Islet of Langerhans (tissue), 1 donor: ENCODE data around the gene PSMB5.

ENCODE experiments used
- FAIRE-seq: peaks from one replicate; lab custom pipeline; 2011; peaks lifted over from hg19 to GRCh38; lab: Jason Lieb, UNC

The PSMB5 gene

DNA sequence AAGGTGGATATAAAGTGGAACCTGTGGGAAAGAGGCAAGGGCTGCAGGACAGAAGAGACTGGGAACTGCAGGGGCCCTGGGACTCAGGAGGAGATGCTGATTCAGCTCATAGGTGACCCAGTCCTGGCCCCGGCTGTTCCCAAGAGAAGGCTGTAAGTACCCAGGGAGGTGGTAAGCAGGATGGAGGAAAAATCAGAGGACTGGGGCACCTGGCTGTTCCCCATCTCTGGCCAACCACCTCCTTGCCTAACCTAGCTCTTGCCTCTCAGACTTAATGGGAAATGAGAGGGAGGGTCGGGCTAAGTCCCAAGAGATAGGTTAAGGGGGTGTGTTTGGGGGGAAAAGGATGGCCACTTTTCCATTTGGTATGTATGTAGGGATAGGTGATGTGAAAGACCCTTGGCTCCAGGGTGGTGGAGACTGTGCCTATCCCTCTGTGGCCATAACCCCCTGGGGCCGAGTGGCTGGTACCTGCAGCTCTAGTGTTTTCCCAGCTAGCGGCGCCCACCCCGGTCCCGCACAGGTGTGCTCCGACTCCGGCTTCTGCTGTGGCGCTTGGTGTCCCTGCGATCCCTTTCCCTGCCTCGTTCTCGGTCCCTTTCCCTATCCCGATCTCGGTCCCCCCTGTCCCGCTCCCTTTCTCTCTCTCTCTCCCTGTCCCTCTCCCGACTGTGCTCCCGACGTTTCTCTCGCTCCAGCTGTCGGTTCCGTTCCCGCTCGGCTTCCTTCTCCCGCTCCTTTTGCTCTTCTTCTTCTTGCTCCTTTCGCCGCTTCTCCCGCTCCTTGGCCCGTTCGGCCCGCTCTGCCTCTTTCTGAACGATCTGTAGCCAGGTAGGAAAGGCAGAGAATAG, 24.2 kb upstream of the PSMB5 start:
- no peak for FAIRE-seq

DNA sequence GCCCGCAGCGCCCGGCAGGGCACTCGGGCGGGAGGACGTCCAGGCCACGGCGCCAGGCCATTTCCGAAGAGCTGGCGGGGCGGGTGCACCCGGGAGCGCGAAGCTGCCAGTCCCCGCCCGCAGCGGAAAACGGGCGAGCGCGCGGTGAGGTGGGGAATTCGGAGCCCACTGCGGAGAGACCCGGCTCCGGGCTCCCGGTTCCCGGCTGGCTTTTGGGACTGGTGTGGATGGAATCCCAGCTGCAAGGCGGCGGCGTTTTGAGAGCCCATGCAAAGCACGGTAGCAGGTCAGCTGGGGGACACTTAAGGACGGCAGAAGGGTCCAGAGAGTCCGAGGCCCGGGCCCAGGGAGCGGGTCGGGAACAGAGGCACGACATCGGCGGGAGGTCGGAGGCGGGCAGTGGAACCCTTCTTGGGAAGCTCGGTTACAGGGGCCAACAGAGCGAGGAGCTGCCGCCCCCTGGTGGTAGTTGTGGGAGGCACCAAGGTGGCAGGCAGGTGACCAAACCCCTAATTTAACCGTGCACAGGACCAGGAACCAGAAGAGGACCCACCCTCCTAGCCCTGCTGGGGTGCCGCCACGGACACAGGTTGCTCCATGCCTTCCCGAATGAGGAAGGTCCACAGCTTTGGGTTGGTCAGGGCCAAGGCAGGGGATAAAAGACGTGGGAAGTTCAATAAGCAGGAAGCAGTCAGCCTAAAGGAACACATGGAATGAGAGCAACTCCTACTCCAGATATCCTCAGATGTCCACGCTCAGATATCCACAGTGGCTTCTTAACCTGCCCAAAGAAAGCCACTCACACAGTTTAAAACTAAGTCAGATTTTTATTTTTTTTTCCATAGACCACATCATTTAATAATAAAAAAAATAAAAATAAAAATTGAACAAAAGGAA, 23.3 kb upstream of the PSMB5 start:
- no peak for FAIRE-seq

DNA sequence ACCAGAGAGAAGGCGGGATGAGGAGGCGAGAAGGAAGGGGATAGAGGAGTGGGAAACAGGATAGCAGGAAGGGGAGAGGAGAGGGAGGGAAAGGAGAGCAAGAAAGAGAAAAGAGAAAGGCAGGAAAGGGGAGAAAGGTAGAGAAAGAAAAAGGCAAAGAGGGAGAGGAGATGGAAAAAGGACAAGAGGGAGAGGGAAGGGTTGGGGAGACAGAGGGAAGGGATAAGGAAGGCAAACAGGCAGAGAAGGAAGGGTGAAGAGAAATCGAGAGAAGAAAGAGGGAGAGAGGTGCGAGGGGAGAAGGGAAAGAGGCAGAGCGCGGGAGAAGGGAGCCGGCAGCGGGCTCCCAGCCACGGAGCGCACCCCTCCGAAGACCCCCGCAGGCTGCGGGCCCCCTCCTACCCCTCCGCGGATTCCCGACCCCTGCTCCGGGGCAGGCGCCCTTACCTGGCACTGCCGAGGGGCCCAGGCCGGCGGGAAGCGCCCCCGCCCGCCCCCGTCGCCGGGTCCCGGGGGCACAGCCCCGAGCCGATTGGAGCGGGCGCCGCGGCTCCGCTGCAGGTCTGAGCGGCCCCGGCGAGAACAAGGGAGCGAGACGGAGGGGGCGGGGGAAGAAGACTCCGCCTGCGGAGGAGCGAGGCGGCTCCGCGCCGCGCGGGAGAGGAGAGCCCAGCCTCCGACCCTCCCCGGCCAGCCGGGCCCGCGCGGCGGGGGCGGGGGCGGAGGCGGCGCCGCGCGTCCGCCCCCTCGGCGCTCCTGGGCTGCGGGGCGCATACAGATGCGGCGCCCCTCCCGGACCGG, 22.5 kb upstream of the PSMB5 start, which contains the start of gene CDH24:
Gene CDH24 (minus strand): TSS at position 565 of the 801 bp plus-strand sequence. CDS start 1,787 bp downstream, outside the sequence.
- FAIRE-seq: no peak

DNA sequence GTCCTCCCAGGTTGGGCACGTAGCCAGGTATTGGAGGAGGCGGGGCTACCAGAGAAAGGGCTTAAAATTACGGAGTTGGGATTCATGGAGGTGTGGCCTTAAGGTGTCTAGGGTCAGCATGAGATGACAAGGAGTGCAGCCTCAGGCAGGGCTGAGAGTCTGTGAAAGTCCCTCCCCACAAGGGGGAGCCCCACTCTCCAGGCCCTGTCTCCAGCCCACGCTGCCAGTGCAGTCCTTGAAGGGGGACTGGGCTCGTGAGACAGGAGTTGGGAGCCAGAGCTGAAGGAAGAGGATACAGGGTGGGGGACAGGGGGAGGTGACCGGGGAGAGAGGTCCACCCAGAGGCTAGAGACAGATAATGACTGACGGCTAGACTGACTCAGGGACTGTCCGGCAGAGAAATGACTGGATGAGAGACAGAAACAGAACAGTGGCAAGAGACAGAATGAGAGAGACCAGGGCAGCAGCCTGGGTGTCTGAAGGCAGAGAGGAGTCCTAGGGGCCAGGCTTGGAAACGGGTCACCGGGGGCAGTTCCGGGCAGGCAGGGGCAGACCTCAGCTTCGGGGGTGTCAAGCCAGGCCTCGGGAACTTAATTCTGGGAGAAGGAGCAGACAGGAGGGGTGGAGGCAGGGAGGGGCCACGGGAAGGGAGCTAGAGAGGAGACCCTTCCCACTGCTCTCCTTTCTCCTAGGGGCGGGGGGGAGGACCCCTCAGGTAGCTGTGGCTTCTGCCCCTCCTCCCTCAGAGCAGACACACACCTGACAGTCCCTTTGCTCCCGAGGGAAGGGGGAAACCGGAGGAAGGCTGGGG, 21.6 kb upstream of the PSMB5 start:
- FAIRE-seq: no peak

DNA sequence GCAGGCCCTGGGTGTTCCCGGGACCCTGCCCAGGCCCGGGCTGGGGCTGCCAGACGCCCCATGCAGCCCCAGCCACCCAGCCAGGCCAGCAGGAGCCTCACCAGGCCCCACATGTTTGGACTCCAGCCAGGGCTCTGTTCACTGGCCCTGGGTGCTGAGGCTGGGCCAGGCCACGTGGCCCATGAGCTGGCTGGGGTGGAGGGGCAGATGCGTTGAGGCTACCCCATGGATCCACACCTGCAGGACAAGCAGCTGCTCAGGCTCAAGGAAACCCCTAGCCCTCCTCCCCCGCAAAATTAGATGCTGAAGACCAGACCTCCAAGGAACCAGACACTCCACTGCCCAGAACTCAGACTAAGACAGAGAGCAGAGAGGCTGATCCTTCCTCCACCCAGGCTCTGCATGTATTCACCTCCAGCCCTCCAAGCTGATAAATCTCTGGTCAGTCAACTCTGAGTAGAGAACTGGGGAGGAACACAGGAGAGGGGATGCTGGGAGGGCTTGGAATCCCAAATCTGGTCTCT, 21.0 kb upstream of the PSMB5 start:
- FAIRE-seq: no peak

DNA sequence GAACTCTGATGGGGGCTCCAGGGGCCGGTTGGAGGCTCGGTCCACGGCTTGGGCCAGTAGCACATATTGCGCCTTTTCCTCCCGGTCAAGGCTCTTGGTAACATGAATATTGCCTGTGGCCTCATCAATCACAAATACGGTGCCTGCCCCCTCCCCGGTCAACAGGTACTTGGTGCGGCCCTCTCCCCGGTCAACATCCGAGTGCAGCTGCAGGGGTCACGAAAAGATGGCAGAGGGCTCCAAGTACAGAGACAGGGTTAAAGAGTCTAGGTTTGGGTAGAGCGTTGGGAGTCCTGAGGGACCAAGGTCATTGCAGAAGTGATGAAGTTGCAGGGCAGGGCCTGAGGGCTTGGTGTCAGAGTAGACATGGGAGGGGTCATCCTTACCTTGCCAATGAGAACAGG, 20.4 kb upstream of the PSMB5 start:
- no peak for FAIRE-seq

DNA sequence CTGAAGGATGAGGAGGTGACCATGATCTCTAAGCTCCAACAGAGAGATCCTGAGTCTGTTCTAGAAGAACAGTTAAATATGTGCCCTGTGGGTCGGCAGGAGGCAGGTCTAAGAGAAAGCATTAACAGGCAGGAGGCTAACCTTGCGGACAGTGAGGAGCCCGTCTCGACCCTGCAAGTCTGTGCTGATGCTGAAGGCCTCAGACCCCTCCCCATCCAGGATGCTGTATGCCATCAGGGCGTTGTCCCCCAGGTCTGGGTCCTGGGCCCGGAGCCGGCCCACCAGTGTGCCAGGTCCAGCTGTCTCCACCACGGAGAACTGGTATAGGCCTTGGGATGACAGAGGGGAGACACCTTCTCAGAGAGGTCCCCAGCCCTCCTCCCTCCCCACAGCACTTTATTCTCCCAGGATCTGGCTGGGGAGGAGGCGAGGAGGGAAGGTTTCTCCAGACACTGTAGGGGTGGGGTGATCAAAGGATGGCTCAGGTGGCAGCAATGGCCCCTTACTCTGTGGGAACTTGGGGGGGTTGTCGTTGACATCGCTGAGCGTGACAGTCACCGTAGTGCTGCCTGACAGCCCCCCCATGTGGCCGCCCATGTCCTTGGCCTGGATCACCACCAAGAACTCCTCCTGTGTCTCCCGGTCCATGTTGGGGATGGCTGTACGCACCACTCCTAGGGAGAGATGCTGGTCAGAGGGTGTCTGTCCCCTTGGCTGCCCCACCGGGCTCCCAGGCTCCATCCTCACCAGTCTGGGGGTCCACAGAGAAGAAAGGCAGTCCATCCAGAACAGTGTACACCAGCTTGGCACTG, 19.5 kb upstream of the PSMB5 start:
- FAIRE-seq: no peak

DNA sequence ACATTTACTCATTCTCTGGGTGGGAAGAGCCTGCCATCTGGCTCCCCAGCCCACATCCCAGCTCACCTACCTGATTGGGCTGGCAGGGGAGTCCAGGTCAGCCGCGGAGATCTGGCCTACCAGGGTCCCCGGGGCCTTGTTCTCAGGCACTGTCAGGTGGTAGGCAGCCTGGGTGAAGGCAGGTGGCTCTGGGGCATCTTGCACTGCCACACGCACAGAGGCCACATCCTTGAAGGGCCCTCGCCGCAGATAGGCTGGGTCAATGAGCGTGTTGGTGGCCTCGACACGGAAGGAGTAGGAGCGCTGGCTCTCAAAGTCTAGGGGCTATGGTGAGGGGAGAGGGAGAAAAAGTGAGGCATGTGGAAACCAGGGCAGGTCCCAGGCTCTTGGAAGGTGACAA, 18.7 kb upstream of the PSMB5 start:
- no peak for FAIRE-seq

DNA sequence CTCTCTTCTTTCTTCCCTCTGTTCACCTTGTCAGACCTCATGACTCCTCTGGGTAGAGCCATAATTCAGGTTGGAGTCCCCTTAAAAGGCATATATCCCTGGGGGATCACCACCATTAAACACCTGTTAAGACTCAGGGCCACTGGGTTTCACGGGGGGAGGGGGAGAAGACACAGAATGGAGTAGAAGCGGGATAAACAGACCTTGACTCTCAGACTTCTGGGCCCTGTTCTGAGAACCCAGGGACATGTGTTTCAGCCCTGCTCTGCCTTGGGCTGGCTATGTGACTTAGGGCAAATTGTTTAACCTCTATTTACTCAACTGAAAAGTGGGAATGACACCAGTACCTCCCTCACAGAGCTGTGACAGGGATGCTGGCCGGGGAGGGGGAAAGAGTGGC, 18.0 kb upstream of the PSMB5 start:
- no peak for FAIRE-seq

DNA sequence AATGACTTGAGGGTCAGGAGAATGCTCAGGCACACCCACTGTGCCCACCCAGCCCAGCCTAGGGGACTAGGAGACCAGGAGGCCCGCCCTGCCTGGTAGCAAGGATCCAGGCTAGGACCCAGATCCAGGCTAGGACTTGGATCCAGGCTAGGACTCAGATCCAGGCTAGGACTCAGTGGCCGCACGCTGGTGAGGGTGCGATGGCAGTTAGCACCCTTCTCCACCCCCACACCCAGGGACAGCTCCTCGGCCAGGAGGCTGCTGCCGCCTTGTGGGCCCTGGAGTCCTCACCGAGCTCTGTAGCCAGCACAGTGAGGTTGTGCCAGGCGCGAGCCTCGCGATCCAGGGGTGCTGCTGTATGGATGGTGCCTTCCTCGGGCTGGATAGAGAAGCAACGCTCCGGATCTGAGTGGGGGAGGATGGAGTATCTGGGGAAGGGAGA, 17.5 kb upstream of the PSMB5 start:
- FAIRE-seq: no peak

DNA sequence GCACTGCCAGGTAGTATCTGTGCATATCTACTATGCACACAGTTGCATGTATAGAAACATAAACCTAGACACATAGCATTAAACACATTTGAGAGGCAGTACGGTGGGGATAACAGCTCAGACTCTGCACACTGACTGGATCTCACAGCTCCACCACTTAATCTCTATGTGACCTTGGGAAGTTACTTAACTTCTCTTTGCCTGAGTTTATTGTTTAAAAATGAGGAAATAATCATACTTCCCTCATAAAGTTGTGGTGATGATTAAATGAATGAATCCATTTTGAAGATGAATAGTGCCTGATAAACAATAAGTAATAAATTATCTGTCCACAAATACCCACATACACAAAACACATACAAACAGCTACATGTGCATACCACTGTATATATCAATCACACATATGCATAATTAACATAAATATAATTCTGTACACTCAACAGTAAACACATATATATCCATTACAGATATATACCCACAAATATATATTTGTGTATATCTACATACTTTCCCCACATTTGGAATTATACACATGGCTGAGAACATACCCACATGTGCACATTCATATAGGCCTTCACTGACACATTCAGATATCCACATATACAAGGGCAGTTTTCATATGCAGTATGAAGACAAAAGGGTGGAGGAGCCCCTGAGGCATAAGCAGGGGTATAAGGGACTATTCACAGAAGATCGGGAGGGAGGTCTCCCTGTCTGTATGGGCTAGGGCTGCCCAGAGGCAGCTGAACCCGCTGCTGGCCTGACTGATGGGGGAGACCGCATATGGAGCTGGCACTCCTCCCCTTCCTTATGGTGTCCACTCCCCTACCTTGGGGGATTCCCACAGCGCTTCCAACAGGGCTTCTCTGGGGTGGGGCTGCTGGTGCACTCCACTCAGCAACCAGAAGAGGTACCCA, 16.7 kb upstream of the PSMB5 start:
- FAIRE-seq: no peak

DNA sequence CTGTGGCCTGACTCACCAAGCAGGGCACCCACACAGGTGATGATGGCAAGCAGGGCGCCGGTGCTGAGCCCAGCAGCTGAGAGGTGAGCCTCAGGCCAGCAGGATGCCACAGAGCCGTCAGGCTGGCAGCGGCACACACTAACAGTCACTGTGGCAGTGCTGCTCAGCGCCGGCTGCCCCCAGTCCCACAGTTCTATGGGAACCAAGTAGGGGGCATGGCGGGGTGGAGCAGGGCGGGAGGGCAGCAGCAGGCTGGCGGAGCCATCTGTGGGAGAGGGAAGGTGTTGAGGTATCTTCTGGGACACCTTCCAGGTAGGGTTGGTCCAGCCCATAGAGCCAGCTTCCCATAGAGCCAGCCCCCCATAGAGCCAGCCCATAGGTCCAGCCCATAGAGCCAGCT, 14.3 kb upstream of the PSMB5 start:
- FAIRE-seq: no peak

DNA sequence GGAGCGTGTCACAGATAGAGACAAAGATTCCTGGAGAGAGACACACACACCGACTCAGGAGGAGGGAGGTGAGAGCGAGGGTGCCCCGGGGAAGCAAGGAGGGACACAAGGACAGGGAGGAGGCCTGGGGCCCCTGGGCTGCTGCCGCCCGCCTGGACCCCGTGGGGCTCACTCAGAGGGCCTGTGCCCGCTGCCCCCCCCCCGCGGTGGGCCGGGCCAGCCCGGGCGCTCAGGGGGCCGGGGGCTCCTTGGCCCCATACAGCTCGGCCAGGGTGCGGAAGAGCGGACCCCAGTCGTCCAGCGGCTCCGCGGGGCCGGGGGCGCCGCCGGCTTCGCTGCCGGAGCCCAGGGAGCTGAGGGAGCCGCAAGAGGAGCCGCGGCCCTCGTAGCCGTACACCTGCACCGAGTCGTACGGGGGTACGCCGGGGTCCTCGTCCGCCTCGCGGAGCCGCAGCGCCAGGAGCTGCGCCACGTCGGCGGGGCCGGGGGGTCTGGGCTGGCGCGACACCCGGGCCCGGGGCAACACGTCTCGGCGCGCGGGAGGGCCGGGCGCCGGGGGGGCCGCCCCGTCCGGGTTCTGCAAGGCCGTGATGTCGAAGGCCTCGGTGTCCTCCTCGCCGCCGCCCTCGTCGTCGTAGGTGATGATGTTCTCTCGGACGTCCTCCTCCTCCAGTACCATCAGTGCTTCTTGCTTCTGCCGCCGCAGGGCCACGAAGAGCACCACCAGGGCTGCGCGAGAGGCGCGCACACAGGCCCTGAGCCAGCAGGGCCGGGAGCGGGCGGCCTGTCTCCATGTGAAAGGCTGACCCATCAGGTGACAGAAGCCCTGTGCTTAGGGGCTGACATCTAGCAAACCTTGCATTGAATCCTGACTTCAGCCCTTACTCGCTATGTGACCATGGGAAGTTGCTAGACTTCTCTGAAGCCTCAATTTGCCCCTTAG, 13.3 kb upstream of the PSMB5 start:
- FAIRE-seq: no peak

DNA sequence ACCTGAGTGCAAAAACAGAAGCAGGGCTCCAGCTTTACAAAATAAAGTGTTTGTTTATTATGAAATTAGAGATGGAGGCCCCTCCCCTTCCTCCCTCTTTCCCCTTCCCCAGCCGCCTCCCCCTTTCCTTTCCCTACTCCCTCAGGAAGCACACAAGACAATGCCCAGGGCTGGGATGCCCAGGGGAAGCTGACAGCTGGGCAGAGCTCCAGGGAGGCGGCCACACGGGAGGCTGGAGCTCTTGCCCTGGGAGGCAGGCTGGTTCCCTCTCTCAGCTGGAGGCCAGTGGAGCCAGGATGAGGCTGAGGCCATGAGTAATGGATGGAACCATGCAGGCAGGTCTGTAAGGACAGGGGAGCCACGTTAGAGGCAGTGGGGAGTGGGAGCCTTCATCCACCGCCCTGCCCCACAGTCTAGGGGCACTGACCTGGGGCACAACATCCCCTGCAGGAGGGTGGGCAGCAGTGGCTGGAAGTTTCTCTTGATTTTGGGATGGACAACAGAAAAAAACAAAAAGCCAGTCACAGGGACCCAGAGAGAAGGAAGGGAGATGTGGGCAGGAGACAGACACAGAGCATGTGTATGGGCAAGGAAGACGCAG, 12.4 kb upstream of the PSMB5 start:
- FAIRE-seq: no peak

DNA sequence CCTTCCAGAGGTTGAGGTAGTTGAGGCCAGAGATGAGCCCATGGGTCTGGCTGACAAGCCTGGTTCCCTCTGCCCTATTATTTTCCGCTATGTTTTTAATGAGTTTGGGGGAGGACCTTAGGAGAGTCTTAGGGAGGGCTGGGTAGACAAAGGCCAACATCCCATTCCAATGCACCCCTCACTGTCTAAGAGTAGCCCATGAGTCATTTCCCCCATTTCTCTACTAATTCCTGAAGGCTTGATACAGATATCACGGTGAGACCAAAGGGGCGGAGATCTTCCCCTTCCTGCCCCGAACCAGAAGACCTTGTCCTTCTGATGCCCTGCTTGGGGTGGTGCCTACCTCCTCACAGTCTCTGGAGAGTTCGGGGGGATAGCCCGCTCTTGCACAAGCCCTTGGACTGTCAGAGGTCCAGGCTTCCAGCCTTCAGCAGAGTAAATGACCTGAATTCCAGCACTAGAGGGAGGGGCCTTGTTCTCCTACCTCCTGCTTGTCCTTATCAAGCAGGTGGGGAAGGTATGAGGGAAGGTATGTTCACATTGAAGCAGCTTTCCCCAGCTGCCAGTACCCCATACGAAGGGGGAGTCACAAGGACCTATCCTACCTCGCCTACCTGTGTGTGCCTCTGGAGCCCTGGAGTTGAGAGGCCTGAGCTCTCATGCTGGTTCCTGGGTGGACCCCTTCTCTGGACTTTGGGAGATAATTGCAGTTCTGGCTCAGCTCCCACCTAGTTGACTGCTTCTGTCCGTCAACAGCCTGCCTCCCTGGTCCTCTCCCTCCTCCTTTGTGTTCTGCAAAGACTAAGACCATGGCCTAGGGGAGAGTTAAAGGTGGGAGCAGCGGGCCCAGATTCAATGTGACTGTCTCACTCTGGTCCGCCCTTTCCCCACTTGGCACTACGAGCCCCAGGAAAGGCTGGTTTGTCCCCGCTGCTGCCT, 11.0 kb upstream of the PSMB5 start:
- no peak for FAIRE-seq

DNA sequence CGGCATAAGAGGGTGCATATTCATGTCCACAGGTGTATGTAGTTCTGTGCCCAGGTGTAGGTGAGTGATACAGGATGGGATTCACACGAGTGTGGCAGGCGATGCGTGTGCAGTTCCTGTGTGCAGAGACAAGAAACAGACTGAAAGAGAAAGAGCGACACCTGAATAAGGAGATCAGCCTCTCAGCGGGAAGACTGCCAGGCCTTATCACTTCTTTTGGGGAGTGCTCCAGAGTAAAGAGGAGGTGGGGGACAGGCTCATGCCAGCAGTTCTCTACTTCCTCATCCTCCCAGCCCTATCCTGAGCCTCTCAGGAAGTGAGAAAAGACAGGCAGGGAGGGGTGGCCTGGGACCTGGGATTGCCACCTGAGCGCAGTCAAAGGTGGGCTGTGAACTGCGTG, 10.1 kb upstream of the PSMB5 start:
- FAIRE-seq: no peak

DNA sequence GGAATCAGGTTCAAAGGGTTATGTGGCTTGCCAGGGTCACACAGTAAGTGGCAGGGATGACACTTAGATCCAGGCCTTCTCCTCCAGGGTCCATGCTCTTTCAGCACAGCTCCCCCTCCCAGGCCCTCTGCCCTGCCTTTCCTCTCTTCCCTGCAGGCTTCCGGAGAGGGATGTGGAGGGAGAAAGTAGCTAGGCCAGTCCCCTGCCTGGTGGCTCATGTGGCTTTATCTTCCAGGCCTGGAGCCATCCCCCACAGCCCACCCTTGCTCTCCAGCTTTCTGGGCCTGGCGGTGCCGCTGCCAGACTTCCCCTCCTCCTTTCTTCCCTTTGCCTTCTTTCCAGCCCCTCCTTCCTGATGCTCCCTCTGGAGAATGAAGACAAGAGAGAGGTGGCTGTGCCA, 9.1 kb upstream of the PSMB5 start:
- FAIRE-seq: no peak
